Fibroblast of the conjunctiva (primary cell): Measurements from ENCODE around the gene SEPHS2.
"Not testable (repeated sequence)": the region's sequence is repeated elsewhere in the genome, so short reads cannot be mapped to it uniquely, and the experiment has no call there.

Source experiments
- DNase-seq: peaks from one replicate; pipeline ENCODE4 v3.0.0-alpha.2; 2010; ENCODE audit warnings: low read depth

Gene SEPHS2

GRCh38 chr16:30445408-30446202, at the start of gene SEPHS2:
SEPHS2 (minus strand) TSS chr16:30445874; CDS start chr16:30445727, 147 bp downstream.
- DNase-seq: peak; percentile 97

GRCh38 chr16:30494709-30495108, 49.0 kb upstream of the SEPHS2 start:
- DNase-seq: no peak

GRCh38 chr16:30493941-30494488, 48.3 kb upstream of the SEPHS2 start:
- DNase-seq: no peak

GRCh38 chr16:30491744-30492308, 46.2 kb upstream of the SEPHS2 start:
- DNase-seq: peak; percentile 37

- no peak for DNase-seq
These were observed 45.6 kb upstream of the SEPHS2 start for GRCh38 chr16:30491229-30491628.

GRCh38 chr16:30490210-30490609, 44.5 kb upstream of the SEPHS2 start:
- DNase-seq: no peak

GRCh38 chr16:30488764-30489605, 43.3 kb upstream of the SEPHS2 start:
- DNase-seq: no peak

- no peak for DNase-seq
These were observed 40.3 kb upstream of the SEPHS2 start for GRCh38 chr16:30485818-30486436.

- DNase-seq: no peak
These were observed 39.2 kb upstream of the SEPHS2 start for GRCh38 chr16:30484887-30485286.

- no peak for DNase-seq
These were observed 36.7 kb upstream of the SEPHS2 start for GRCh38 chr16:30482366-30482765.

GRCh38 chr16:30481381-30481780, 35.7 kb upstream of the SEPHS2 start:
- DNase-seq: no peak

GRCh38 chr16:30478766-30479478, 33.2 kb upstream of the SEPHS2 start:
- DNase-seq: no peak

- DNase-seq: not testable (repeated sequence)
These were observed 32.1 kb upstream of the SEPHS2 start for GRCh38 chr16:30477773-30478172.

- no peak for DNase-seq
These were observed 31.3 kb upstream of the SEPHS2 start for GRCh38 chr16:30476991-30477390.

- DNase-seq: no peak
These were observed 29.0 kb upstream of the SEPHS2 start for GRCh38 chr16:30474684-30475083.

GRCh38 chr16:30474074-30474452, 28.4 kb upstream of the SEPHS2 start:
- DNase-seq: no peak

- DNase-seq: no peak
These were observed 27.8 kb upstream of the SEPHS2 start for GRCh38 chr16:30473231-30474073.

GRCh38 chr16:30472328-30472942, 26.8 kb upstream of the SEPHS2 start, which contains the start of gene ITGAL:
ITGAL (plus strand) TSS chr16:30472742; CDS start chr16:30472838, 96 bp downstream.
- no peak for DNase-seq

- no peak for DNase-seq
These were observed 24.9 kb upstream of the SEPHS2 start for GRCh38 chr16:30470632-30470995.

GRCh38 chr16:30470170-30470512, 24.5 kb upstream of the SEPHS2 start:
- no peak for DNase-seq
